Mucosa of gallbladder (tissue), 1 donor: ENCODE results near the gene TCP11. TPM values are rescaled to one million over a fixed set of nuclear protein-coding genes. Genes with fewer than 3 reads are reported as not detected.

ENCODE experiments used
- DNase-seq: peaks from one replicate; pipeline ENCODE4 v3.0.0-alpha.2; 2020; ENCODE audit warnings: low spot score
- total RNA-seq: library from RNA; stranded (reverse); gene quantifications from one replicate; pipeline ENCODE4 v1.2.1, GENCODE V29; 2021
- donor health status: DM: no; HTN: no; CAD: no.

TCP11 gene
- total RNA-seq, 1 donor from 2014 or later, result not detected

- no peak for DNase-seq
Observed at GRCh38 chr6:35093118-35093445, 48.1 kb downstream of the TCP11 start.

- DNase-seq, result no peak
Observed at GRCh38 chr6:35092362-35093117, 48.6 kb downstream of the TCP11 start.

GRCh38 chr6:35091346-35092083, 49.6 kb downstream of the TCP11 start:
- no peak for DNase-seq

DNA sequence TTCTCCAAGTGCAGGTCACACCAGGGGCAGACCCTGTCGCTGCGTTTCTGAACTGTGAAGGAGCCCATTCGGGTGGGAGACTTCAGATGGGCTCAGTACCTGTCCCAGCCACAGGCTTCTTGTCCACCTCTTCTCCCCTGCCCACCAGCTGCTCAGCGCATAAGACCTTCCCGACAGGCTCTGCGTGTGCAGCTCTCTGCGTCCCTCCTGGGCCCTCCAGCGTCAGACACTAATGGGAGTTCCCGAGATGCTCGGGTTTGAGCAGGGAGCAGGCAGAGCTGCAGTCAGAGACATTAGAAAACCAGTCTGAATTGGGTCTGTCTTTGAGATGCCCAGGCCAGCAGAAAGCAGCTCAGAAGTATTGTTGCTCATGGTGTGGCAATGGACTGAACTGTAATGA, 50.4 kb downstream of the TCP11 start:
- DNase-seq, result no peak

GRCh38 chr6:35089935-35090505, 51.1 kb downstream of the TCP11 start:
- DNase-seq, result no peak

- DNase-seq, result no peak
Observed at GRCh38 chr6:35089216-35089934, 51.8 kb downstream of the TCP11 start.

DNA sequence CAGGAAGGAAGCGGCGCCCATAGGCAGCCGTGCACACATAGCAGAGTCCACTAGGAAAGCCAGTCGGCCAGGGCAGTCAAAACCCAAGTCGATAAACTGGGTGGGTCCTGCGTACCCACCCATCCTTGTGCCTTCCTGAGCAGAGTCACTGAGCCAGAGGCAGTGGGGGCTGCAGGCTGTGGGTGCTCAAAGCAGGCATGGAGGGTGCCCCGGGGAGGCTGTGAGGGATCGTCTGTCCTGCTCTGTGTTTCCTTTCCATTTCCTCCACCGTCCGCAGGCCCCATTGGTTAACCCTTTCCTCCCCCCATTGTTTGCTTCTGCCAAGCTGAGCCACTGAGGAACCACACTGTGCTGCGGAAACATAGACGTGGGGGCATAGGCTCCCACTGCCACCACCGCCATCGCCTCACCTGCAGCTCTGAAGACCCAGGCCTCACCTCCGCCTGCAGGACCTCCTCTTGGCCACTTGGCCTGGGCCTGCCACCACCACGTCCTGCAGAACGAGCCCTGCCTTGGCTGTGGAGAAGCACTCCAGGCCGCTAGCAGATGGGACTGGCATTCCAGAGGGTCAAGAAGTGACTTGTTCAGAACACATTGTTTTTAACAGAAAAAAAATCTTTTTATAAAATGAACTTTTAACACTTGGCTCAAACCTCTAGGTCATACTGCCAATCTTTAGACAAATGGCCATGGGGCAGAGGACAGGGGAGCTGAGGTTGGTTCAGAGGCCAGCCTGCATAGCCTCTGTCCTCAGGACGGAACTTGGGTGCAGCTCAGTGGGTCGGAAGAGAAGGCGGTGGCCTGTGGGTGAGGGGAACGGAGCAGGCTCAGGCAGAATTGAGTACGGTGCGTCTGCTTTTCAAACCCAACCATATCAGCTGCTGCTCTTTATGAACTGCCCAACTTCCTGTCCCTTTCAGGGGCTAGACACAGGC, 52.6 kb downstream of the TCP11 start:
- DNase-seq, result no peak

GRCh38 chr6:35087361-35088280, 53.5 kb downstream of the TCP11 start:
- DNase-seq, result no peak

- DNase-seq, result no peak
Observed at GRCh38 chr6:35086636-35087360, 54.3 kb downstream of the TCP11 start.

- DNase-seq, result no peak
Observed at GRCh38 chr6:35086282-35086632, 54.9 kb downstream of the TCP11 start.

GRCh38 chr6:35085359-35086281, 55.5 kb downstream of the TCP11 start:
- DNase-seq, result no peak

GRCh38 chr6:35084511-35085203, 56.5 kb downstream of the TCP11 start:
- DNase-seq, result no peak

DNA sequence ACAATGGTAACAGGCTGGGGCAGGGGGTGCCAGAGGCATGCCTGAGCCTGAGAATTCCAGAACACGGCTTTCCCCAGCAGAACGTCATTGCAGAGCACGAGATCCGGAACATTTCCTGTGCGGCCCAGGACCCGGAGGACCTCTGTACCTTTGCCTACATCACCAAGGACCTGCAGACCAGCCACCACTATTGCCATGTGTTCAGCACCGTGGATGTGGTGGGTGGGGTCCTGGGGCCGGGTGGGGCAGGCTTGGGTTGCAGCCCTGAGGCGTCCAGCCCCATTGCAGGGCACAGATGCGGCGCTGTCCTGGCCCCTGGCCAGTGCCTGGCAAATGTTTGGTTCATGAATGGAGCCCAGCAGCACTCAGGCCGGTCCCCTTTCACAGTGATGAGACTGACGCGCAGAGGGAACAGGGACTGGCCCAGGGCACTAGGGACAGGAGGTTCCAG, 57.1 kb downstream of the TCP11 start:
- DNase-seq, result no peak

- DNase-seq, result no peak
Observed at GRCh38 chr6:35083507-35083906, 57.6 kb downstream of the TCP11 start.

DNA sequence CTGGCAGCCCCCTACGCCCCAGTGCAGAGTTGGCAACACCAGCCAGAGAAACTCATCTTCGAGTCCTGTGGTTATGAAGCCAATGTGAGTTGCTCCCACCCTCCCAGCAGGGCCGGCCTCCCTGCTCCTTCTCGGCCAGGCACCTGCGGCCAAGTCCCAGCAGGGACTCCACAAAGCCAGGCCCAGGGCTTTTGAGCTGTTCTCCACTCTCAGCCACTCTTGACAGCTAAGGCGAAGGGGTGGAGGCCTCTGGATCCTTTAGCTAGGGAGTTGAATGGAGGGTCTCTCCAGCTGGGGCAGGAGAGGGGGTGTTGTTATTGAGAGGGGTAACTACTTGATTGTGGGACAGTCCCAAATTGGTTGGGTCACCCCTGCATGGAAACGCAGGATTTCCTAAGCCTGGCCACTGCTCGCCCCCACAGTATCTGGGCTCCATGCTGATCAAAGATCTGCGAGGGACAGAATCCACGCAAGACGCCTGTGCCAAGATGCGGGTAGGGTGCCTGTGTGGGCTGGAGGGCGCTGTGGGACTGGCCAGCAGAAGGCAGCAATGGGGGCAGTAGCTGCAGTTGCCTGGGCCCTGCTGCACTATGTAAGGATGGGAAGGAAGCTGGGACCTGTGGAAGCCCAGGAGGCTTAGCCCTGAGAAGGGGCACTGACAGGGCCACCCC, 58.3 kb downstream of the TCP11 start:
- DNase-seq, result no peak

DNA sequence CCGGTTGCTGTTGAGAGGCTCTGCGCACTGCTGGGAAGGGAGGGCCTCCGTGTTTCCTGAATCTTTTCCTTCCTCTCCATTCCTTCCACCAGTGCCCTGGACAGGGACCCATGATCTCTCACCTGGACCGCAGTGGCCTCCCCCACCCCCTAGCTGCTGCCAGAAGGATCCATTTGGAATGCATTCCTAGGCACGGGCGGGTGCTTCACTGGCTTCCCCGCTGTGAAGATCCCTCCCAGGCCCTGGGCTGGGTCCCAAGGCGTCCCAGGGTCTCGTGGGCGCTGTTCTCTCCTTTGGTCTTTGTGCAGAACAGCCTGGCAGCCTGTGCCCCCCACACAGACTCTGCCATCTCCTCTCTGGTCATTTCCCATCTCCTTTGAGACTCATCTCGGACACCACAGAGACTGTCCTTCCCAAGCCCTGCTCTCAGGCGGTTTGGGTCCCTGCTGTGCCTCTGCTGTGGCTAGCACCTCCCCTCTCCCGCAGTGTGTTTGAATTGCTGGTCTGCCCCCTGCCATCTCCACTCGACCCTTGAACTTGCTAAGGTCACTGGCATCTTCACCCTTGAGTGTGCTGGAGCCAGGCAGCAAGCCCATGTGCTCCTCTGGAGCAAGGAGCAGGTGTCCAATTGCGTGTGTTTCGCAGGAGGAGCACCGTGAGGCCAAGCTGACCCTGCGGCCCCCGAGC, 59.0 kb downstream of the TCP11 start:
- no peak for DNase-seq

- no peak for DNase-seq
Observed at GRCh38 chr6:35081426-35081851, 59.7 kb downstream of the TCP11 start.
